Measurements from ENCODE around the gene VPS51. TPM values are rescaled to one million over a fixed set of nuclear protein-coding genes. Genes with fewer than 3 reads are reported as not detected.
"Not testable (repeated sequence)": the region's sequence is repeated elsewhere in the genome, so short reads cannot be mapped to it uniquely, and the experiment has no call there.

VPS51 gene
- total RNA-seq, 4 donors from 2014 or later = 465 to 843 (median 596) TPM

- peak overlapping the region; percentile 92 for H3K27ac ChIP-seq
- H3K4me3 ChIP-seq = peak overlapping the region; percentile 91
- H3K36me3 ChIP-seq = peaks cover 24% of the 10 kb centered on the region
- peaks cover 64% of the 10 kb centered on the region for H3K4me1 ChIP-seq
- DNase-seq (ENCODE audit: low spot score in 2 of 2) = peak; percentile 66 to 79
- TF ChIP-seq EP300 (IDR thresholded peaks at IDR 0.05) = no peak
- 9% methylated on average over 34 of the region's 68 CpGs for WGBS
- no peaks in the 10 kb centered on the region for H3K9me3 ChIP-seq
- H3K27me3 ChIP-seq = no peaks in the 10 kb centered on the region
Measured at GRCh38 chr11:65116370-65117205, 20.6 kb downstream of the VPS51 start.

- no peaks in the 10 kb centered on the region for H3K9me3 ChIP-seq
- peaks cover 57% of the 10 kb centered on the region for H3K4me1 ChIP-seq
- TF ChIP-seq POLR2AphosphoS5 (IDR thresholded peaks at IDR 0.05) (peak in 2 of 3 donors; percentile 21 to 80), CTCF (IDR thresholded peaks at IDR 0.05) (peak; percentile 91 to 95), EP300 (IDR thresholded peaks at IDR 0.05) (no peak), POLR2A (IDR thresholded peaks at IDR 0.05) (peak in 1 of 2 donors; percentile 23)
- H3K36me3 ChIP-seq = peaks cover 24% of the 10 kb centered on the region
- H3K4me3 ChIP-seq = peak within 1 kb of the TSS; percentile 91
- peak; percentile 100 for DNase-seq (ENCODE audit: low spot score in 2 of 2)
- 1% methylated on average over 27 of the region's 89 CpGs for WGBS
- H3K27me3 ChIP-seq = no peaks in the 10 kb centered on the region
- H3K27ac ChIP-seq = peak within 1 kb of the TSS; percentile 92
Measured at GRCh38 chr11:65117206-65118096, 21.4 kb downstream of the VPS51 start, which contains the start of gene ZNHIT2. ZNHIT2 (minus strand) TSS chr11:65117701; CDS start chr11:65117653, 48 bp downstream.

GRCh38 chr11:65118097-65118837 lies 22.3 kb downstream of the VPS51 start:
- no peak overlapping the region for H3K4me3 ChIP-seq
- no peaks in the 10 kb centered on the region for H3K27me3 ChIP-seq
- peaks cover 57% of the 10 kb centered on the region for H3K4me1 ChIP-seq
- peaks cover 24% of the 10 kb centered on the region for H3K36me3 ChIP-seq
- no peak for DNase-seq (ENCODE audit: low spot score in 2 of 2)
- no peaks in the 10 kb centered on the region for H3K9me3 ChIP-seq
- no peak overlapping the region for H3K27ac ChIP-seq
- 76% methylated on average over 18 of the region's 18 CpGs for WGBS
- no peak for TF ChIP-seq EP300 (IDR thresholded peaks at IDR 0.05)
- no peak for TF ChIP-seq POLR2AphosphoS5 (IDR thresholded peaks at IDR 0.05)
- no peak for TF ChIP-seq POLR2A (IDR thresholded peaks at IDR 0.05)
- no peak for TF ChIP-seq CTCF (IDR thresholded peaks at IDR 0.05)

- 87% methylated on average over 18 of the region's 18 CpGs for WGBS
- DNase-seq (ENCODE audit: low spot score in 2 of 2); H3K27me3 ChIP-seq; H3K9me3 ChIP-seq; H3K27ac ChIP-seq; H3K4me3 ChIP-seq: not testable (repeated sequence)
- H3K4me1 ChIP-seq = peaks cover 59% of the 10 kb centered on the region
- H3K36me3 ChIP-seq = peaks cover 24% of the 10 kb centered on the region
Measured at GRCh38 chr11:65118891-65119669, 23.1 kb downstream of the VPS51 start.

- H3K4me3 ChIP-seq = no peak overlapping the region
- H3K4me1 ChIP-seq = peaks cover 64% of the 10 kb centered on the region
- H3K9me3 ChIP-seq = no peaks in the 10 kb centered on the region
- no peak overlapping the region for H3K27ac ChIP-seq
- DNase-seq (ENCODE audit: low spot score in 2 of 2) = no peak
- peaks cover 25% of the 10 kb centered on the region for H3K36me3 ChIP-seq
- TF ChIP-seq CTCF (IDR thresholded peaks at IDR 0.05) (no peak), POLR2A (IDR thresholded peaks at IDR 0.05) (no peak), POLR2AphosphoS5 (IDR thresholded peaks at IDR 0.05) (no peak), EP300 (IDR thresholded peaks at IDR 0.05) (no peak)
- H3K27me3 ChIP-seq = no peaks in the 10 kb centered on the region
Measured at GRCh38 chr11:65119670-65119995, 23.6 kb downstream of the VPS51 start.

Measured in suprapubic skin (tissue), 4 donors.